B cell (primary cell): Measurements from ENCODE around the gene LIPG.

Experiments used
- CTCF ChIP-seq: fragments of 200-600 bp; IDR thresholded peaks from one replicate; pipeline ENCODE4 v1.8.0; 2022; ENCODE audit warnings: antibody characterized with exemption, mild to moderate bottlenecking
- EZH2 ChIP-seq: IDR thresholded peaks from 2 replicates; pipeline ENCODE4 v1.6.1; 2012; ENCODE audit warnings: borderline replicate concordance, low read depth, mild to moderate bottlenecking, moderate library complexity, low read length; ENCODE audit not compliant: insufficient read depth, poor library complexity, severe bottlenecking

DNA sequence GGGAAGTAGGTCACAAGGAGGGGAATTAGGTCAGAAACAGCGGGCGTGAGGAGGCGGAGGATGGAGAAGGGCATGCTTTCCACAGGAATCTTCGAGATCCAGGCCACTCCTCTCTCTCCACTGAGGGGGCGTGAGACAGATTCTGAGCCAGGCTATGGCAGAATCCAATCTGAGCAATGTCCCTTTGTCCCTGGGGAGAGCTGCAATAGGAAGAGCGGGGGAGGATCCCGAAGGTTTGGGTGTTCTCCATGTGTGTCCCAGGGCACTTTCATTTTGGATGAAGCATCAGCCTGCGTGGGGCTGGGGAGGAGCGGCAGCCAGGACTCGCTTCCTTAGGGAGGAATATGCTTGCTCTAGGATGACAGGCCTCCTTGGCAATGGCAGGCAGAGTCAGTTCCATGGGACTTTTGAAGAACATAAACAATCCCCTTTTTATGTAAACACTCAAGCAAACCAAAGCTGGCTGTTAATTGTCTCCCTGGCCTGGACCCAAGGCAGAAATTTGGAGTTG is 84.0 kb downstream of the LIPG start:
- TF ChIP-seq CTCF: no peak
- TF ChIP-seq EZH2: no peak
